GM15510 (cell line): ENCODE results near the gene CACNA2D3.

Experiments used
- POLR2A ChIP-seq: IDR thresholded peaks from 3 replicates; pipeline ENCODE4 v1.6.1; 2011; ENCODE audit warnings: borderline replicate concordance; ENCODE audit not compliant: insufficient read length; ENCODE audit errors: extremely low read depth

CACNA2D3 gene

GRCh38 chr3:54360320-54360719 lies 238.0 kb downstream of the CACNA2D3 start:
- TF ChIP-seq POLR2A: no peak

- TF ChIP-seq POLR2A: no peak
These were observed 239.5 kb downstream of the CACNA2D3 start for GRCh38 chr3:54361746-54362283.

GRCh38 chr3:54366007-54366750 lies 243.8 kb downstream of the CACNA2D3 start:
- no peak for TF ChIP-seq POLR2A

- no peak for TF ChIP-seq POLR2A
These were observed 244.5 kb downstream of the CACNA2D3 start for GRCh38 chr3:54366839-54367238.

- no peak for TF ChIP-seq POLR2A
These were observed 249.9 kb downstream of the CACNA2D3 start for GRCh38 chr3:54372232-54372631.

GRCh38 chr3:54374214-54374852 lies 252.0 kb downstream of the CACNA2D3 start:
- TF ChIP-seq POLR2A: no peak

- TF ChIP-seq POLR2A: no peak
These were observed 253.9 kb downstream of the CACNA2D3 start for GRCh38 chr3:54376142-54376807.

- TF ChIP-seq POLR2A: no peak
These were observed 254.7 kb downstream of the CACNA2D3 start for GRCh38 chr3:54376939-54377578.

GRCh38 chr3:54378184-54378583 lies 255.8 kb downstream of the CACNA2D3 start:
- TF ChIP-seq POLR2A: no peak

- no peak for TF ChIP-seq POLR2A
These were observed 261.9 kb downstream of the CACNA2D3 start for GRCh38 chr3:54384279-54384678.

- TF ChIP-seq POLR2A: no peak
These were observed 268.2 kb downstream of the CACNA2D3 start for GRCh38 chr3:54390582-54390981.

GRCh38 chr3:54393150-54393549 lies 270.8 kb downstream of the CACNA2D3 start:
- no peak for TF ChIP-seq POLR2A

- no peak for TF ChIP-seq POLR2A
These were observed 286.0 kb downstream of the CACNA2D3 start for GRCh38 chr3:54408328-54408727.

GRCh38 chr3:54421943-54422342 lies 299.6 kb downstream of the CACNA2D3 start:
- no peak for TF ChIP-seq POLR2A

- no peak for TF ChIP-seq POLR2A
These were observed 301.9 kb downstream of the CACNA2D3 start for GRCh38 chr3:54424292-54424691.

GRCh38 chr3:54426381-54426780 lies 304.0 kb downstream of the CACNA2D3 start:
- TF ChIP-seq POLR2A: no peak

GRCh38 chr3:54427501-54427900 lies 305.1 kb downstream of the CACNA2D3 start:
- TF ChIP-seq POLR2A: no peak
